Activated T-cell treated with anti-CD3 and anti-CD28 coated beads for 4 hours (primary cell): ENCODE data around the gene ZNF618.

Source experiments
- DNase-seq: peaks from one replicate; pipeline ENCODE4 v3.0.0-alpha.2; 2020

ZNF618 gene

DNA sequence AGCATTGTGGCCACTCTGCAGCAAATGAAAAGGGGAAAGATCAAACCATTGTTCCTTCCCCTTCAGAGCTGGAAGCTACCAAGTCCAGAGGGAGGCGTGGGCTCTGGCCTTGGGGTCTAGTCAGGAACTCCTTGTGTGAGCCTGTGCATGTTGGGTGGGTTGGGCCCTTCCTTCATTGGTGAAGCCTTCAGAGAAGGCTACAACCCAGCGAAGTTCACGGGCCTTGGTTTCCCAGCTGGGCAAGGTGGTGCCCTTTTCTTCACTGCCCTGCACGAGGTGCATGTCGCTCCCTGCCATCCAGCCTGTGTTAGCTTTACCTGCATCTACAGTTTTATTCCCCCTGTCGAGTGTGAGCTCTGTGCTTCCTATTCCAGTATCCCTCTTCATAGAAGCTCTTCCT lies 84.7 kb downstream of the ZNF618 start:
- DNase-seq, result no peak

DNA sequence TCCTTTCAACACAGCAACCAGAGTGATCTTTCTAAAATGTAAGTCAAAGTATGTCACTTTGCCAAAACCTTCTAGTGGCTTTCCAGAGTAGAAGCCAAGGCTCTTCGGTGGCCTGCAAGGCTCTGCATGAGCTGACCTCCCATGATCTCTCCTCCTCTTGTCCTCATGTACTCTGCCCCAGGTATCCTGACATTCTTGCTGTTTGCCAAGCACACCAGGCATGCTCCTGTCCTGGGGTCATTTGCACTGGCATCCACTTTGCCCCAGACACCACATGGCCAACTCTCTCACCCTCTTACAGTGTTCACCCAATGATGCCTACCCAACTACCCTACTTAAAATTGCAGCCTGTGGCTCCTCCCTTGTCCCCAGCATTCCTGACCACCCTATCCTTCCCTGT lies 86.3 kb downstream of the ZNF618 start:
- no peak for DNase-seq

DNA sequence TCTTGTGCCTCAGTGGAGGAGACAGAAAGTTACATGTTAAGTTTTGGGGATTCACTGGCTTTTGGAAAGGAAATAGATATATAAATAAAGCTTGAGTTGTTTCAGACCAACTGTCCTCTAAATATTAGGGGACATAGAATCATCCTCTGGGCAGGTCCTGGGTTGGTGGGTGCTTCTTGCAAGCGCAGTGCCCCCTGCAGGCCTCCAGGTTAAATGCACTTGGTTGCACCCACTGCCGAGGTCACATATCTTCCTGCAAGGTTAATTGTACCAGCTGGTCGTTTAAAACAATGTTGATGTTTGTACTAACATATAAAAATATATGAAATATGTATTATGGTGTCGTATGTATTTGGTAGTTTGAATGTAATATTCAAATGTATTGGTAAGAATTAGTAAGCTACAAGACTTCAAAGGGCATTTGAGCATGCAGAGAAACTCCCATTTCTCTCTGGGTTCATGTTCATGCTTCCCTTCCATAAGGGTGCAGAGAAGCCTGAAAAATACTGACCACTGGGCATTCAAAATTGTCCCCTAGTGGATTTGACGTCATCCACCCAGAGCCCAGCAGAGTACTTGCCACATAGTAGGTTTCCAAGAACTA lies 87.0 kb downstream of the ZNF618 start:
- no peak for DNase-seq

DNA sequence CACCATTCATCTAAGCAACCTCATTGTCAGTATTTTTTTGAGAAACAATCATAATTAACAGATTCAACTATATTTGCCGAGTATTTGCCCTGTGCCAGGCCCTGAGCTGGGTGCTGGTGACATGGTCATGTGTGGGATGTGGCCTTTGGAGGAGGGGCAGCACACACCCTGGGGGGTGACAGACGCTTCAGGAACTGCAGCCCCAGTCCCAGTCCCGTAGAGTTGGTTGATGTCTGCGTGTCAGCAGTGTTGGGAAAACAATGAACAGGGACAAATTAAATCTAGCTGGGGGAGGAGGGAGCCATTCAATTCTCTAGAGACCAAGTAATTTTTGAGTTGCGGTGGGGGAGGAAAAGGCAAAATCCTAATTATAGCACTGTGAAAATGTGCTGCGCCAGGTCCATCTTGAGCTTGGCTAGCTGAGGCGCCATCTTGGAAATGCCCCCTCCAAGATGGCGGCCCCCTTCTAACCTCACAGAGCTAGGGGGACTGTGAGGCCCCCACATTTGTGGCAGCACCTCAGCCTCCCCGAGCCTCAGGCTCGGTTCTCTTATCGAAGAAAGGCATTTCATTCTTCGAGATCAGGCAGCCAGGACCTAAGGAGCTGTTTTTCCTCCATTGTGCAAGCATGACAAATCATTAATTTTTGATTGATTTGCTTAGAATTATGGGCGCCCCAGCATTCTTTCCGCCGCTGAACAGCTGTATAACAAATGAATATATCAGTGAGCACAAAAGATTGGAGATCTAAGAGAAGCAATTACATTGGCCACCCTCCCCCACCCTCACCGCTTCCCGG lies 87.8 kb downstream of the ZNF618 start:
- DNase-seq, result no peak

DNA sequence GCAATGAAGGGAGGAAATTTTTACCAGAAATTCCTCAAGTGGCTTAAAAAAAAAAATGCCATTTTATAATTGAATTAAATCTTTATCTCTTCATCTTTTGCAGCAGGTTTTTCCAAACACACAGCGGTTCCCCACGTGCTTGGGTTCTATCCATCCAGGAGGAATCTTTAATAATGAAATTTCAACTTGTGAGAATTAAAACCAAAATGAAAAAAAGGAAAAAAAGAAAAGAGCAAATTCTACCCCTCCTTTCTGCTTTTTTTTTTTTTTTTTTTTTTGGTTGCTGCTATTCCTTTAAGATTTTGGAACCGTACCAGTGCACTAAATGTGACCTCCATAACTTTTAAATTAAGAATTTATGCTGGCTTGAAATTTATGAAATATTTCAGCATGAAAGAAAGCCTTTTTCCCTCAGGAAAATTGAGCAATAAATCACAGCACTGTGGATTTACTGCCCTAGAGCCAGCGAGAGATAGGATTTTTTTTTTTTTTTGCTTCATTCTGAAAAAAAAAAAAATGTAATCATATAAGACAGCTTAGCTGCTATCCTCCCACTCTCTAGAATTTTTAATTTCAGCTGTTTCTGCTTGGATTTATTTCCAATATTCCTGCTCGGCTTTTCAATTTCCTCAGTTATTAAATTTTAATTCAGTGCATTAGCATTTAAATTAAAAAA lies 88.5 kb downstream of the ZNF618 start:
- DNase-seq, result no peak

DNA sequence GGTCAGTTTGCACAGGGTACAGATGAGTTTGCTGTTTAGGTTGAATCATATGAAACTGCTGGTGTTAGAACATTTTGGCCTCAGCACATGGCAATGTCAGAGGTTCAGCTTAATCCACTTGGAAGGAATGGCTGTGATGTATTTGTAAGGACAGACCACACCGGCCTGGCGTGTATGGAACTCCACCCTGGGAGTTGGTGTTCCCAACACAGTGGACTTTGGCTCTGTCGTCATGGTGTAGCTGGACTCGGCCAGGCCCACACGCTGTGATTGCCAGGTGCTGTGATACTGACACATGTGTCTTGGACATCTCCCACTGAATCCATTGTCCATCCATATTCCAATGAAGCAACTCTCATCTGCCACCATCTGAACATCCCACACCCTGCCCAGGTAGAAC lies 90.3 kb downstream of the ZNF618 start:
- DNase-seq, result no peak

DNA sequence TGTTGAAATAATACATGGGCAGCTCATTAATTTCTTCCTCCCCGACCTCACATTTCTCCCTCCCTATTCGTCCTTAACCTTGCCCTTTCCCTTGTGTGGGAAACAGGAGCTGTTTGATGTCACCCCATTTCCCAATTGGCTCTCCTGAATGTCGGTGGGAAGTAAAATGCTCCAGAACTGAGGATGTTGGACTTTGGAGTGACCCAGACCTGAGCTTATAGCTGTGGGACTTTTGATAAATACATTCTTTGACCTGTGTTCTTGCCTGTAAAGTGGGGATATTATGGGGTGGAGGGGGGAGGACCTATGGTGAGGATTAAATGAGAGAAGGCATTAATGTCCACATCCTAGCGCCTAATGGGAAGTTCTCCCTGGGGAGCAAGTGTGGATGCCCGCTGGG lies 91.3 kb downstream of the ZNF618 start:
- DNase-seq, result no peak

DNA sequence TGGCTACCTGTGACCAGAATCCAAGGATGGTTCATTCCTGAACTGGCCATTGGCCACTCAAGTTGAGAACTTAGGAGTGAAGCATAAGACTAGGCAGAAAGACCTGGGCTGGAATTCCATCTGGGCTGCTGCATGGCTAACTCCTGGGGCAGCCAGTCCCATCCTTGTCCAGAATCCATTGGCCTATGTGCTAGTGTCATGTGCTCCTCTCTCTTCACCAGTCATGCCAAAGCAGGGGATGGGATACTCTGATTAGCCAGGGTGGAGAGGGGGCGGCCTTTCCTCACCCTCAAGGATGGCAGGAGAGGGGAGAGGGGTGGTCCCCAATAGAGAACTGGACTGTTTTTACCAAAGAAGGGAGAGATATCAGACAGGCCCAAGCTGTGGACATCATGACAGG lies 93.2 kb downstream of the ZNF618 start:
- DNase-seq, result no peak

DNA sequence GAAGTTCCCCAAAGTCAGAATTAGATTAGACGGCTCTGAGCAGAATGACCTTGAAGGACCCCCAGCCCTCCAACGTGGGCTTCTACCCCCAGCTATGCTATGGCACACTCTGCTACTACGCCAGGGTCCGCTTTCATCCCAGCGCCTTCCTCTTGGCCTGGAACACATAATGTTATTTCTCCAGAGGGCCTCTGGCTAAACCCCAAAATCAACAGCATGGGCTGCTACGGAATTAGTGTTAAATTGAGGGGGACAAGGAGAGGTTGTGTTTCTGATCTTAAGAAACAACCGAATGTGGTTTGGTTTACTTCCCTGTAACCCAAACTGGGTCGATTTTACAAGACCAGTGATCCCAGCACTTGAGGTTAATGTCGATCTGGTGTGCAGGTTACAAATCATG lies 97.1 kb downstream of the ZNF618 start:
- no peak for DNase-seq

DNA sequence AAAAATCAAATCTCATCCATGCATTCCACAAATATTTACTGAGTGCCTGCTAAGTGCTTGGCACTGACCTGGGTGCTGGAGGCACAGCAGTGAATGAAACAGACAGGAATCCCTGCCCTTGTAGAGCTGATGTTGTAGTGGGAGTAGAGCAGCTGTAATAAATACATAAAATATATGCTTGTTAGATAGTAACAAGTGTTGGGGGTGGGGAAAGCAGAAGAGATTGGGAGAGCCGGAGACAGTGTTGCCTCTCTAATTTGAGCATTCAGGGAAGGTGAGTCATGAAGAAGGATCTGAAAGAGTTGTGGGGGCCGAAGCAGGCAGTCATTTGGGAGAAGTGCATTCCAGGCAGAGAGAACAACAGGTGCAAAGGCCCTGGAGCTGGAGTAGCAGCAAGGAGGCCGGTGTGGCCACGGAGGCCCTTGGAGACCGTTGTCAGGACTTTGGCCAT lies 97.9 kb downstream of the ZNF618 start:
- DNase-seq, result no peak

DNA sequence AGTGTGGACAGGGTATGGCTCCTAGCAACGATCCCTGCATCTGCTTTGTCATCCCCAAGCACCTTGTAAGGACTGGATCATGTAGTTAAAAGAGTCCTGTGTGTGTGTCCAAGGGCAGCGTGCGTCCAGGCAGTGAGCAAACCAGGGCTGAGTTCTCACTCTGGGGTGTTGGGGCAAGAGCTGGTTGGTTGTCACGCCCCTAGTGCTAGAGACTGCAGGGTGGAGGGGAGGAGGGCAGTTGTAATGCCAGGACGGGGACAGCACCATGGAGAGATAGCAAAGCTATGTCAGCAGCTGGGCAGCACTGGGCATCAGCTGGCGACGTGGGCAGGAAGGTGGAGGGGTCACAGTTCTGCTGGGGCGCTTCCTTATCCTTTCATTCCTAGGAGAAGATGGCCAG lies 100.8 kb downstream of the ZNF618 start:
- no peak for DNase-seq

DNA sequence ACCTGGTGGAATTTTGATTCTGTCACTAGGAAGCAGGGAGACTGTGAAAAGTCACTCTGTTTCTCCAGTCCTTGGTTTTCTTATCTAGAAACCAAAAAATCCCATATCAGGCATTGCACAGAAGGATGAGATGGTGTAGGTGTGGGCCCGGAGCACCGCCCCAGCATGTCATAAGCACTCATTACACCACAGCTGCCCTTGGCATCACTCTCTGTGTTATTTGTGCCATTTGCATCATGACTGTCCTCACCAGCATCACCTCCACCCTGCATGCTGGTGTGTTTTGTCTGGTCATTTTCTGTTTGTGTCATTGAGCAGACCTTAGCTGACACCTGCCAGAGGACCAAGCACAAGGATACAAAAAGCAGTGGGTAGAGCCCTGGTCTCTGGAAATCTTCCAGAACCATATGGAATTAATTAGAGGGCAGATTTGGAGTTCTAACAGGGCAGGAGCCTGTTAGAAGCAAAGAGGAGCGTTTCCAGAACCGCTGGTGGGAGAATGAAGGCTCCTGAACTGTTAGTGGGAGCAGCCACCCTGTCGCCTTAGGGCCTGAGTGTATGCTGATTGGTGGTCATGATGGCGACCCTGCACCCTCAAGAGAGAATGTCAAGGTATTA lies 102.7 kb downstream of the ZNF618 start:
- no peak for DNase-seq

DNA sequence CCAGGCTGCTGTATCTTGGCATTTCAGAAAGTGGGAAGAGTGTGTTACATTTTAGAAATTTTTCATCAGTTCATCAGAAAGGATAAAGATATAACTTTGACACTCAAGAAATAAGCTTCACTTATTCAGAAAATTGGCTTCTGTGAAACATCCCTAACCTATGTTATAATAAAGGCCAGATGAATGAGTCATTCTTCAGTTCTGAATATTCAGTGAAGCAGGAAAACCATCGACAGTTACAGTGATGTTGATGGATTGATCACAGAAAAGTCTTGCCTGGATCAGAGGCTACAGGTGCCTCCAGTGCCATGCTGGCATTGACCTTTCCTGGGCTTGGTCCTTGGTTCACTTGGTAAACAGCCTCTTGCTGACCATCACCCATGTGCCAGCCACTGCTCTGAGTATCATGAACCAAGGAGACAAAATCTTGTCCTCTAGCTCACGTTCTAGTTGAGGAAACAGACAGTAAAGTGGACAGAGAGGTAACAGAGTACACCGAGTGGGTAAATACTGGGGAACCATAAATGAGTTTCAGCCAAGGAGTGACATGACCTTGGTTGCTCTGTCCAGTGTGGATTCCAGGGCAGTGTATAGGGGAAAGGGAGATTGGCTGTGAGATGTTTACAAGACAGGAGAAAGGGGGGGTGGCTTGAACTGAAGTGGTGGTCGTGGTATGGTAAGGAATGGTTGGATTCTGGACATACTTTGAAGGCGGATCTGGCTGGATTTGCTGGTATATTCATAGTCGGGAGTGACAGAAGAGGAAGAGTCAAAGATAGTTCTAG lies 103.4 kb downstream of the ZNF618 start:
- DNase-seq, result no peak

DNA sequence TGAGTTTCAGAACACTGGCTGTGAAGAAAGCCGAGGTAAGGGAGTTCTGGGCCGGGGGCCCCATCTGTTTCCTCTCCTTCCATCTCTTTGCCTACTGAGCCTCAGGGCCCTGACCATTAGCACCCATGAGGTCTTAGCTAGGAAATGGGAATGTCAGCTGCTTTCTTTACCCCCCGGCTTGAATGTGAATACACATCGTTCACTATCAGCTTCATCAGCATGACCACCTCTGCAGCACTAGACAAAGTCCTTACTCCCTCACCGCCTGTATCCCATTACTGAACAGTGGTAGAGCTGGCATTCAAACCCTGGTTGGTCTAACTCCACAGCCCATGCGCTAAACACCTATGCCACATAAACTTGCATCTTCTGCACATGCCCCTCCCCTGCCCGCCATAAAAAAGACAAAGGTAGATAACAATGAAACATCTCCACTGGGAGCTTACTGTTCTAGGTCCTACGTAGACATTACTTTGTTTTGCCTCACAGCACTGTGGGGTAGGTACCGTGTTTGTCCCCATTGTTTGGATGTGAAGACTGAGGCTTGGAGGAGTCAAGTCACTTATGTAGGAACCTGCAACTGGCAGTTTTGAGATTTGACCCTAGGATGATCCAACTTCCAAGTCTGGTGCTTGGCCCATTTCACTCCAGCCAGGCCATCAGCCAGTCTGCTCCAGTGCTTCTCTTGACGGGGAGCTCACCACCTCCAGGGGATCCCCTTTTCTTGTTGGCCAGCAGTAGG lies 108.7 kb downstream of the ZNF618 start:
- no peak for DNase-seq

DNA sequence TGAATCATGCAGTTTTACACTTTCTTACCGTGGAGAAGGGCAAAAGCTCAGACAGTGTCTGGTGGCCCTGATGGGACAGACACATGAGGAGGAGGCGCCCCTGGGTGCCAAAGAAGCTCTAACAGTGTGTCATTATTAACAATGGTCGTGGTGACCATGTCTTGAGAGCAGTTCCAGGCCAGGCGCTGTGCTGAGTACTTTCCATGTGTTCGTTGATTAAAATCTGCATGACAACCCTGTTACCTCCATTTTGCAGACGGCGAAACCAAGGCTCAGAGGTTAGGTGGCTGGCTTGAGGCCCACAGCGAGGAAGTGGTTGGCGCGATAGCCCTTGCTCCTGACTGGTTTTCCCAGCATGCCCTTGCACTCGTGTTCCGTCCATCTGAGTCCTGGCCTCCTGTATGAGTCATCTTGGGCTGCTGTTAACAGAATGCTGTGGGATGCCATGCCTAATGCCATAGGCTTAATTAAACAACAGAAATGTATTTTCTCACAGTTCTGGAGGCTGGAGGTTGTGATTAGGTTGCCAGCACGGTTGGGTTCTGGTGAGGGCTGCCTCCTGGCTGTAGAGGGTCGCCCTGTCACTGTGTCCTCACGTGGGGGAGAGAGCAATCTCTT lies 110.0 kb downstream of the ZNF618 start:
- DNase-seq, result no peak

DNA sequence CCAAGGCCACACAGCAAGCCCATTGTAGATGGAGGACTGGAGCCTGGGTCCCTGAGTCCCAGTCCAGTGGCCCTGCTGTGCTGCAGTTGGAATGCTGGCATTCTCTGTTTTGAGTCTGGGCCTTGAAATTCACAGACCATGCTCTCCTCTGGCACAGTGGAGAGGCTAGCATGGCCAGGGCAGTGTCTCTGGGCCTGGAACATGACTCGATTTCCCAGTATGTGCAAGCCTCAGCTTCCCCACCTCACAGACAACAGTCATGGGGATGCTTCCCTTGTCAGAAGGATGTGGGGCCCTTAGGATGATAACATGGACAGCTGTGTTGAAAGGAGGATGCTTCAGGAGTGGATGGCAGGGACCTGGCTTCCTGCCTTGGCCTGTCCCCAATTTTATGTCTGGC lies 110.8 kb downstream of the ZNF618 start:
- no peak for DNase-seq

DNA sequence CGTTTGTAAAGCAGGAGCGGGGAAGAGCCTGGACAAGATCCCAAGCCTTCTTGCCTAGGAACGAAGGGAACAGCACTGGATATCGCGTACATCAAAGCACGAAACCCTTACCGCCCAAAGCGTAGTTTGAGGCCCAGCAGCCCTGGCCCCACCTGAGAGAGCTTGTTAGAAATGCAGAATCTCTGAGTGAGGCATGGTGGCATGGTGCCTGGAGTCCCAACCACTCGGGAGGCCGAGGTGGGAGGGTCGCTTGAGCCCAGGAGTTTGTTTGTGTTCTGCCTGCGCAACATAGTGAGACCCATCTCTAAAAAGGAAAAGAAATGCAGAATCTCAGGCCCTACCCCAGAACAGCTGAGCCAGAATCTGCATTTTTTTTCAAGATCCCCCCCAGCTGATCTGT lies 111.4 kb downstream of the ZNF618 start:
- DNase-seq, result no peak

DNA sequence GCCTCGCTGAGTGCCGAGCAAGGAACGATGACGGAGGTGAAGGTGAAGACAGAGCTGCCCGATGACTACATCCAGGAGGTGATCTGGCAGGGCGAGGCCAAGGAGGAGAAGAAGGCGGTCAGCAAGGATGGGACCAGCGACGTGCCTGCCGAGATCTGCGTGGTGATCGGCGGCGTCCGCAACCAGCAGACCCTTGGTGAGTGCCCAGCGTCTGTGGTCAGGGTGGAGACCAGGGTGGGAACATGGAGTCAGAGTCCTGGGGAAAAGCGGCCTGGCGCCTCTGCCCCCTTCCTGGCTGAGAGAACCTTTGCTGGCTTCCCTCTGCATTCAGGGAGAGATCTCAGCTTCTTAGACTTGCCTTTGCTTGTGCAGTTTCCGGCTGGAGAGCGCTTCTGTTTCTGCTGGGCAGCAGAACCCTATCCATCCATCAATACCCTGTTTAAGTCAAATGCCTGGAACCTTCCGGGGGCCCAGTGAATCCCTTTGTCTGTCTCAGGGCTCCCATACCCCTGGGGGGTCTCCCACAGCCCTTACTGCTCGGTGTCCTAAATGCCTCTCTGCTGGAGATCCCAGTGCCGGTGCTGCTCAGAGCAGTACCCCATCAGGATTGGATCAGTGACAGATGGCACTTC lies 112.4 kb downstream of the ZNF618 start:
- DNase-seq, result no peak

DNA sequence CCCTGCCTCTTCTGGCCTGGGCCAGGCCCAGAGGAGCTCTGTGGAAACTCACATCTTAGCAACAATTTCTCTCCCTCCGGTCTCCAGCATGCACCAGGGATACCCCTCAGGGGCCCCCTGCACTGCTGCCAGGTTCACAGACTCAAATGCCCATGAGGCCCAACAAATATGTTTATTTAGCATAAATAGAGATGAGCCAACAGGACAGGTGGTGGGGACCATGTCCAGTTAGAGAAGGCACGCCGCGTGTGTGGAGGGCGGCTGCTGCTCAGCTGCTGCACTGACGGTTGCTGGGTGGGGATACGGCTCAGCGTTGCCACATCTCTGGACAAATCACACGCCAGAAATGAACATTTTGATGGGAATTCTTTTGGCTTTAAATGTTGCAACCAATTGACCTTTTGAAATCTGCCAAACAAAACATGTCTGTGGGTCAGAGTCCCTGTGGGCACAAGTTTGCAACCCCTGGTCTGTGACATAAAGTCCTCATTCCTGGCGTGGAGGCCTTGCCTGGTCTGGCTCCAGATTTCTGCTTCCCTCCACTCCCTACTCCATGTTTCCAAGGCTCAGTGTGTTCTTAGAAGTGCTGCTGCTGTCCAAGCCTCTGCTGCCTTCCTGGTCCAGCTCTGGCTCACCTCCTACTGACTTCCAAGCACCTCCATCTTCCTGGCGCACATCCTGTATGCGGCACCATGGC lies 113.1 kb downstream of the ZNF618 start:
- no peak for DNase-seq

DNA sequence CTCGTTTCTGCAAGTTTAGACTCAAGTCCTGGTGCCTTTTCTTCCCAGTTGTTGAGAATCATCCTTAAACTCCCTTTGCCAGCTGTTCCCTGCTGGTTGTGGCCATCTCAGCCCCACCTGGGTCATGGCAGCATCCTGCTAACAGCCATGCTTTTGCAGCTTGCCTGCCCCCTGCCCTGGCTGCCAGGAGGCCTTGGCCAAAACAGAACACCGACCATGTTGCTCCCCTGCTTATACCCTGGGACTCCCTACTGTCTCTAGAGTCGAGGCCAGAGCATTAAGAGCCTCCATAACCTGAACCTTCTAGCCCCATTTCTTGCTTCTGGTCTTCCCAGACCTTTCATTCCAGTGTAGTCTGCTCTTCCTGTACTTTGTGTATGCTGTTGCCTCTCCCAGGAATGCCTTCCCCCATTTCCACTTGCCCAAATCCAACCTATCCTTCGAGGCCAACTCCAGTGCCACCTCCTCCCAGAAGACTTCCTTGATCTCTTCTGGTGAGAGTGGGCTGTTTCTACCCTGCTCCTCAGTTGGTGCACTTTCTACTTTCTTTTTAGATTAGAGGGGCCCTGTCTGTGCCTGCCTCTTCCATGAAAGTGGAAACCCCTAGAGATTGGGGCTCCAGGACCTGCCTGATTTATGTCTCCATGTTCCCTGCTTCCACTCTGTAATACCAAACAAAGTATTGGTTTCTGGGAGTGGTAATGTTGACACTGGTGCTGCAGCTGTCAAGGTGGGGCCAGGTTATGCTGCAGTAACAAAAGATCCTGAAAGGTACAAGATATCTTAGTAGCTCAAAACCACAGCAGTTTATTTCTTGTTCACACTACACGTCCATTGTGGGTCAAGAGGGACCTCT lies 113.8 kb downstream of the ZNF618 start:
- no peak for DNase-seq
